GM21447 (cell line): Measurements from ENCODE around the gene NMB.

ENCODE experiments used
- ATAC-seq: cut with Tn5 transposase; IDR thresholded peaks from one replicate; pipeline ENCODE4 v1.9.1; 2021; ENCODE audit not compliant: unreplicated experiment

Gene NMB

GRCh38 chr15:84620626-84621025 is 37.4 kb downstream of the NMB start:
- ATAC-seq = no peak

DNA sequence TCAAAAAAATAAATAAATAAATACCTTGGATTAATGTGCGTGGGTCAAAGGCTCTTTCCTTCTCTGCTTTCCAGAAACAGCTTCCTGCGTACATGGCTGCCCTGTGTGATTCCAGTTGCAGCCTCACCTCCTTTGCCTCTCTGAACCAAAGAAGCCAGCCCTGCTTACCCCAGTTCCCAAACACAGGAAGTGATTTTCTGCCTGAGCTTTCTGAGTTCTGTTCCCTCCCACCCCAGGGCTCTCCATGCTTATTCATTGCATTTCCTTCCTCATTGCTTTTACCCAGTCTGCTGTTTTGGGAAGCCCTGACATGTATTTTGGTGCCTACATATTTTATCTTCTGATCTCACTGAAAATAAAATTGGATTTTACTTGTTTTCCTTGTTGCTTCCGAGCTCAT is 41.8 kb downstream of the NMB start:
- no peak for ATAC-seq

GRCh38 chr15:84611631-84612030 is 46.4 kb downstream of the NMB start:
- ATAC-seq = no peak

GRCh38 chr15:84609818-84610525 is 48.0 kb downstream of the NMB start:
- ATAC-seq = no peak

DNA sequence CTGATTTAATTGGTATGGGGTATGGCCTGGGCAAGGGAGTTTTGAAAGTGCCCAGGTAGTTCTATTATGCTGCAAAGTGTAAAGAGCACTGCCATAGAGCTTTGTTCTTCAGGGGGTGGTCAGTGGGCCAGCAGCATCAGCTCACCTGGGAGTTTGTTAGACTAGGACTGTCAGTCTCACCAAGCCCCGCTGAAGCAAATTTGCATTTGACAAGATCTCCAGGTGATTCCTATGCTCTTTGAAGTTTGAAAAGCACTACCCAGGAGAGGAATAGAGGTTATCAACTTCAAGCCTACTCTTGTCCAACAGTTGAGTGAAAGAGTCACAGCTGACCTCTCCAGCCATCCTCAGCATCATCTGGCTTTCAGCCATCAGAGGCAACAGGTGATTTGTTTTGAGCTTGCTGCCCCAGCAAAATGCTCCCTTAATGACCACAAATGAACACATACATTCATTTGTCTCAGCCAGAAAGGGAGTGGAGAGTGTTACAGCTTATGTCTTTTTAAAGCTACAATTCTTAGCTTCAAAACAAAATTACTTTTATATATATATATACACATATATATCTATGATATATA is 49.2 kb downstream of the NMB start:
- no peak for ATAC-seq

DNA sequence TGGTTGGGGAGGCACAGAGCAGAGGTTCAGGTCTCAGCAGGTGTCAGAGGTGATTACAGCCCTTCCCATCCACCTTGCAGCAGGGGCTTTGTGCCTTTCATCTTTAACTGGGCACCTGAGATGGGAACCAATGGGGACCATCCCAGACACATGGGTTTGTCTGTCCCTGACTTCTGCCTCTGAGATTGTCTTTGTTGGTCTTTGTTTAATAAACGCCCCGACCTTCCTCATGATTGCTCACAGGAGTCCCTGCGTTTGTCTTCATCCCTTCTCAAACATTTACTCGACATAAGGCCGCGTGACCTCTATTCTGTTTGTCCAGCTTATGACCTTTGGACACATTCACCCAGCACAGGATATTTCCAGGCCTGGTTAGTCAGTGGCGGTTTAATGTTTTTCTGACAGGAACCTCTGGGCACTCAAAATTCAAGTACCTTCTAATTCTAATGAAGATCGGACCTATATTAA is 51.3 kb downstream of the NMB start:
- ATAC-seq = no peak

GRCh38 chr15:84605554-84605882 is 52.5 kb downstream of the NMB start:
- ATAC-seq = no peak
